Activated naive CD4-positive, alpha-beta T cell (primary cell): ENCODE results near the gene HOXA13.

Experiments
- DNase-seq, 4 experiments: peaks; one replicate each; lab custom pipeline; 2025; lab: John Stamatoyannopoulos, UW

The HOXA13 gene

GRCh38 chr7:27237735-27238334 lies 37.9 kb upstream of the HOXA13 start:
- no peak for DNase-seq

GRCh38 chr7:27235387-27236311 lies 35.8 kb upstream of the HOXA13 start:
- no peak for DNase-seq

- no peak for DNase-seq
Measured at GRCh38 chr7:27229448-27229847, 29.6 kb upstream of the HOXA13 start.

GRCh38 chr7:27224983-27225934 lies 25.4 kb upstream of the HOXA13 start:
- DNase-seq = no peak

GRCh38 chr7:27223941-27224575 lies 24.2 kb upstream of the HOXA13 start:
- DNase-seq = no peak

- DNase-seq = no peak
Measured at GRCh38 chr7:27221201-27221797, 21.4 kb upstream of the HOXA13 start.

- DNase-seq = no peak
Measured at GRCh38 chr7:27220440-27220955, 20.6 kb upstream of the HOXA13 start.

GRCh38 chr7:27219821-27220220 lies 19.9 kb upstream of the HOXA13 start:
- no peak for DNase-seq

- DNase-seq = no peak
Measured at GRCh38 chr7:27217951-27218350, 18.1 kb upstream of the HOXA13 start.

GRCh38 chr7:27215356-27215755 lies 15.5 kb upstream of the HOXA13 start:
- DNase-seq = no peak

- no peak for DNase-seq
Measured at GRCh38 chr7:27214239-27214950, 14.5 kb upstream of the HOXA13 start.

- DNase-seq = no peak
Measured at GRCh38 chr7:27213433-27214238, 13.7 kb upstream of the HOXA13 start.

GRCh38 chr7:27212497-27213432 lies 12.9 kb upstream of the HOXA13 start:
- DNase-seq = no peak

- DNase-seq = no peak
Measured at GRCh38 chr7:27211764-27212204, 11.9 kb upstream of the HOXA13 start.

- DNase-seq = no peak
Measured at GRCh38 chr7:27211084-27211446, 11.2 kb upstream of the HOXA13 start.

- DNase-seq = no peak
Measured at GRCh38 chr7:27210441-27211083, 10.7 kb upstream of the HOXA13 start.

- no peak for DNase-seq
Measured at GRCh38 chr7:27209933-27210440, 10.1 kb upstream of the HOXA13 start.

- DNase-seq = no peak
Measured at GRCh38 chr7:27208998-27209397, 9.1 kb upstream of the HOXA13 start.
